HG03442 (cell line): Measurements from ENCODE around the gene HOXA9.
A peak's percentile ranks its signal among the peaks of the same experiment; 100 is the strongest.

ENCODE experiments used
- ATAC-seq: cut with Tn5 transposase; IDR thresholded peaks from one replicate; pipeline ENCODE4 v1.9.1; 2021; ENCODE audit warnings: mild to moderate bottlenecking, moderate library complexity; ENCODE audit not compliant: unreplicated experiment

Gene HOXA9

DNA sequence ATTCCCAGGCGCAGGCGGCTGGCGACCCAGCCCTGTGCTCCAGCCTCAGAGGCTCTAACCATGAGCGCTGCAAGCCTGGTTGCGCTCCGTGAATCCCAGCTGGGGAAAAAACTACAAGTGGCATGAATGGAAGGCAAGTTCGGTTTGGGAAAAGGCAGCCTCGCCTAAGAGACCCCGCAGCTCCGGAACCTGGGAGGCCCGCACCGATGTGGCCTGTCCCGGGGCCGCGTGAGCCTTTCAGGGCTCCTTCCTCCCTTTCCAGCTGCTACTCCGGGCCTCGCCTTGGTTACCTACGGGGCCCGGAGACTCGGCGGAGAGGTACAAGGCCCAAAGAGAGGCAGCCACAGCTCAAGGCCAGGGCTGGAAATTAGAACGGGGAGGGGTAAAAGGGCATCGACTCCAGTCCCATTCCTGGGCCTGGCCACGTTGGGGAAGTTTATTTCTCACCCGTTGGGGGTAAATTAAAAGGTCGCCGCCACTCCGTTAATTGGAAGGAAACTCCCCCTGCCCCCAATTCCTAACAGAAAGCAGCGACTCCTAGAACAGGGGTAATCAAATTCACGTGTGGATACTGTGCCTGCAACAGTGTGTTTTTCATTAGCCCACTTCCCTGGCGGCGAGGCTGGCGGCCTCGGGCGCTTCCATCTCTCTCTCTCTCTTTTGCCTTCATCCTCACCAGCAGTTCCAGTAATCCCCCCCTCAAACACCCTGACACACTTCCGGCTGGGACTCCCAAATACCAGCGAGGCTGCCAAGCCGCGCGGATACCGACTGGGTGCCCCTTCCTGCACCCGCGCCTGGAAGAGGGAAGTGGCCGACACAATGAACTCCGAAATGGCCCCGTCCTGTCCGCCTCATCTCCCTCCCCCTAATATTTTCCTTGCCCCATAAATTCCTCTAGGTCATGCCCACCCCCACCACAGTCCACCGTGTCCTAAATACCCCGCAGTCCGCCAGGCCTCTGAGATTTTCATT lies 1.5 kb upstream of the HOXA9 start:
- no peak for ATAC-seq

GRCh38 chr7:27165996-27166530 lies 726 bp upstream of the HOXA9 start:
- no peak for ATAC-seq

GRCh38 chr7:27164367-27165088 lies 809 bp downstream of the HOXA9 start:
- ATAC-seq: no peak

- ATAC-seq: no peak
Observed at GRCh38 chr7:27164045-27164366, 1.3 kb downstream of the HOXA9 start.

- no peak for ATAC-seq
Observed at GRCh38 chr7:27163288-27164044, 1.9 kb downstream of the HOXA9 start.

DNA sequence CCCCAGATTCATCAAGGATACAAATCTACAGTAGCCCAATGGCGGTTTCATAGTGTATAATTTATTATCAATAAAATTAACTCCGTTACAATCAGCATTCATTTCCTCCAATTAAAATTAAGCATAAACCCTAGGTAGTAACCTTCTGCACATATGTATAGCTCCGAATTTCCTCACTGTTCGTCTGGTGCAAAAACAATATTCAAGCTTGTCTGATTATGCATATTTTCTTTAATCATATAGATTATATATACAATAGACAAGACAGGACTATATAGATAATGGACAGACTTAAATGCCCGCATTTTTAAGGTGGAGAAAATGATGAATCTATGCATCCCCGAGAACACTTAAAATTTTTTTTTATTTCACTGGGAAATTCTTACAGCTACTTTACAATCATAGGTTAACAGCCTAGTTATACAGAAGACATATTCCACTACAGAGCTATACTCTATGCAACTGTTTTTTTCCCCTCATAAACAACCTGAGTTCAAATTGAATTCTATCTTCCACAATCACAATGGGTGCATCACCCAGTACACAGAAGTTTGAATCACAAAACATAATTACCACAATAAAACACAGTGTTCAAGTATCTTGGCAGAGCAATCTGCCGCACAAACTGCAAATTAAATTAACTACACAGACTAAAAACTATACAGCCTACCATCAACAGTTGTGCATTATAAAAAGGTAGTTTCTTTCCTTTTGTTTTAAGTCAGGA lies 2.6 kb downstream of the HOXA9 start:
- ATAC-seq: no peak

GRCh38 chr7:27161721-27162560 lies 3.4 kb downstream of the HOXA9 start:
- no peak for ATAC-seq

- no peak for ATAC-seq
Observed at GRCh38 chr7:27161214-27161720, 4.1 kb downstream of the HOXA9 start.

DNA sequence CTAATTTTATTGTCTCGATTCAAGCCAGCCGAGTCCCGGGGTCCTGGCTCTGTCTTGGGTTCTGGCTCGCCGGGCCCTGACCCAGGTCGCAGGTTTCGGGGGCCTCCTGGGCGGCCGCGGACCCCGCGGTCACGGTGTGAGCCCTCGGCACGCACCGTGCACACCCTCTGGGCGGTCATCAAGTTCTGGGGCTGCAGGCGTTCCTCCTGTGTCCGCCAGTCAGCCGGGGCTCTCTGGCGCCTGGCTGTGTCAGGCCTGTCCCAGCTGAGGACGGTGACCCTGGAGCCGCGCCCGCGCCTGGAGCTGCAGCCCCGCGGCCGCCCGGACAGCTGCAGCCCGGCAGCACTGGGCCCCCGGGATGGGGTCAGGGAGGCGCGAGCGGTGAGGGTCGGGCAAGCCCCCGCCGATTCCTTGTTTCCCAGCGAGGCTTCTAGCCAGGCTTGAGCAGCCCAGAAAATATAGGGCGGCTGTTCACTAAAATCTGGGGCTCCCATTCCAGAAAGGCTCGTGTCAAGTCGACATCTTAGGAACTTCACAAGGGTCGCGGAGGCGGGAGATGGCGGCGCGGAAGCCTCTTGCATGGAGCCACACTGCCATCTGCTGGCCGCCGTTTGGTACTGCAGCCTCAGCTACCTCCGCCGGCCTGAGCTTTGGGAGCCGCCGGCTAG lies 4.7 kb downstream of the HOXA9 start:
- peak; percentile 69 for ATAC-seq

DNA sequence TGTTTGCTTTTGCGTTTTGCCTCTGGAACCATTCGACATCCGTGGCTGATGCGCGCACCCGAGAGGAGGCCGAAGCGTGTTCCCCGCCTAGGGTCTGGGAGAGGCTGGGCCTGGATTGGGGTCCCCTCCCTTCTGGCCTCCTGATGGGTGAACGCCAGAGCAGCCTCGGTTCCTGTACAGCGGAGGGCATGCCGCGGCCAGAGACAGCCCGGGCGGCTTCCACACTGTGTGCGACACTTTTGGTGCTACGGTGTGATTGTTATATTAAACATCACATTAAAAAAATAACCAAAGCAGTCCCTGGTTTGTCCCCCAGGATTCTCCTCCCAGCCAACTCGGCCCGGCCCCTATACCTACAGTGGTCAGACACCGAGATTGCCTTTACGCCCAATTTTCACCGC lies 5.2 kb downstream of the HOXA9 start:
- ATAC-seq: no peak

DNA sequence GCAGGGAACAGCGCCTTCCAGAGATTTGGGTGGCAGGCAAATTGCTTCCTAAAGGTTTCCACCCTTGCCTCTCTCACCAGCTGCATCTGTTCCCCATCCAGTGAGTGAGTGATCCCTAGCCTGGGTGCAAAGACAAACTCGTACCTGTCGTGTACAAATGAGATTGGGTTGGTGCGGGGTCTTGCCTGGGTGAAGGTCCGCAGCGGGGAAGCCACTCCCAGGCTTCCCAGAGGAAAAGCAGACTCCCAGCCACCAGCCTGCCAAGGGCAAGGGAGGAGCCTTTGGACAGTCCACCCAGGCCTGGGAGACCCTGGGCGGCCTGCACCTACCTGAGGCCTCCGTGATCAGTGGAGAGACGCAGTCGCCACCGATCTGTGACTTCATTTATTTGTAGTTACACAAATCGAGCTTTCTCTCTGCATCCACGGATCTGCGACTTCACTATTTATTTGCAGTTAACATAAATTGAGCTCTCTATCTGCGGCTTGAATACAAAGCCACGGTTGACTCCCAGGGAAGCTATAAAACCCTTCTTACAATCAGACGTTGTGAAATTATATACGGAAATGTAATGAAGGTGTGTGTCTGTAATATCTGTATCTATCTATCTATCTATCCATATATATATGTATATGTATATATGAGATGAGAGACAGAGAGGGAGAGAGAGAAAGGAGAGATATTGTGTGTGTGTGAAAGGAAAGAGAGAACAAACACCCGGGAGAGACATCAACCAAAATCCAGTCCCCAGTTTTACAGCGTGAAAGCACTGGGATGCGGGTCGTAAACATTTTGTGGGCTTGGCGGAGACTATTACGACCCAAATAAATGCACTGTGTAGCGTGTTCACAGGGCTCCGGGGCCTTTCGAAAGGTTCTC lies 5.8 kb downstream of the HOXA9 start:
- no peak for ATAC-seq

DNA sequence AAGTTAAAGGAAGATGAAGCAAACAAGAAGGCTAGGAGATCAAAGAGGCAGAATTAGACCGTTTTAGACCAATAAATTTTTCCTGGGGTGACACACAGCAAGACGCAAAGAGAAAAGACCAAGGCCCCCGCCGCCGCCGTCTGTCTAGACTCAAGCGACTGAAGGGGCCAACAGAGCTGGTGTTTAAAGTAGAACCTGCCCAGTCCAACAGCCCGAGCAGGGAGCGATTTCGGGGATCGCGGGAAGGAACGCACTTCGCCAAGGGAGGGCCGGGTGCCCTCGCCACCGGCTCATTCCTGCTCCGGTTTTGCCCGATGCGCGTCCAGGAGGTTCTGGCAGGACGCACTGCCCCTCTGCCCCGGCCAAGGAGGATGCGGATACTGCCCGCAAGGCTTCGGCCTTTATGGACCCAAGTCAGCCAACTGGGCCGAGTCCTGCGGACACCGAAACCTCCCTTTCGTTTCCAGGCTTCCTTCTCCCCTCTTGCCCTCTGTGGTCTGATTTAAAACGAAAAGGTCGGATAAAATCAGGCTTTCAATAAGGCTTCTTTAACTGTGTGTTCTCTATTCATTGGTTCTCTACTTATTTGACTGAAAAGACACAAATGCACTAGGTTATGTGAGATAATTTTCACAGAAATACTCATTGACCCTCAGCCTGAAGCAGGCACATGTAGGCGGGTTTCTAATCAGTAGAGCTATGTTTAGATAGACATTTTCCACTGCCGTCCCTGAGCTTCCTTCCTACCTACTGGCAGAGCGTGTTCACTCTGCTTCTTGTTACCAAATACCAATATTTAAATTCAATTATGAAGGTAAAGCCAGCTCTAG lies 6.7 kb downstream of the HOXA9 start:
- ATAC-seq: no peak

- ATAC-seq: no peak
Observed at GRCh38 chr7:27157702-27158431, 7.5 kb downstream of the HOXA9 start.

- ATAC-seq: no peak
Observed at GRCh38 chr7:27156916-27157701, 8.2 kb downstream of the HOXA9 start.

DNA sequence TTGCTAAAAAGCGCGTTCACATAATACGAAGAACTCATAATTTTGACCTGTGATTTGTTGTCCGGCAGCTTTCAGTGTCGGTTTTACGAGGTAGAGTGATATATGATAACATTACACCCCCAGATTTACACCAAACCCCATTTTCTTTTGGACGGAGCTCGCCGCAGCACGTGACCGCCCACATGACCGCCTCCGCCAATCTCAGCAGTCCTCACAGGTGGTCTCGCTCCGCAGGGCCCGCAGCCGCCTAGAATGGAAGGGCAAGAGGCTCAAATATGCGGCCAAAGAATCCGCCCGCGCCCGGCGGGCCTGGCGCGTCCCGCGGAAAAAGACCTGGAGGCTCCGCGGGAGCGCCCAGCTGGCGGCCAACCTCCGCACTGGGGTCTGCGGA lies 8.8 kb downstream of the HOXA9 start, which contains the start of gene HOXA7:
Gene HOXA7, minus strand, starts transcription at position 168 of the 391 bp plus-strand sequence. Its CDS starts 130 bp downstream, at position 38.
- ATAC-seq: no peak
